Superior temporal gyrus (tissue), 1 donor: ENCODE data around the gene NKAIN2.
"Not testable (repeated sequence)": the region's sequence is repeated elsewhere in the genome, so short reads cannot be mapped to it uniquely, and the experiment has no call there.

ENCODE experiments used
- DNase-seq: peaks from one replicate; pipeline ENCODE4 v3.0.0-alpha.2; 2016; ENCODE audit errors: extremely low spot score

NKAIN2 gene

GRCh38 chr6:124679387-124679786 is 875.7 kb downstream of the NKAIN2 start:
- DNase-seq: no peak

- no peak for DNase-seq
Measured at GRCh38 chr6:124682751-124683150, 879.1 kb downstream of the NKAIN2 start.

DNA sequence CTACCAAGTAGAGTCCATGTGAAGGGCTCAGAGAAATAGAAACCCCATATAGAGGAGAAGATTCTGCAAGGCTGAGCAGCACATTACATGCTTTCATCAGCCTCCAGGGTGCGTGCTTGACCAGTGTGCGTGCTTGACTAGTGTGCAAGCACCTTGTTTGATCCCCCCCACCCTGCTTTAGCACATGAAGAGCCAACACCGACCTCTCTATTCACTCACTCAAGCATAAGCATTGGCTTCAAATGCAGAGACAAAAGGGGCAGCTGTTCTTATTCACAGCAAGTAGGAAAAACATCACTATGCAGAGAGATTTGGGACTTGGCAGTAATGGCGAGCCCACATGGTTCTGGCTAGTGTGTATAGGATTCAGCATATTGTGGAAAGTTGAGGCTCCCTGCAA is 879.8 kb downstream of the NKAIN2 start:
- no peak for DNase-seq

- DNase-seq: no peak
Measured at GRCh38 chr6:124684621-124685020, 881.0 kb downstream of the NKAIN2 start.

DNA sequence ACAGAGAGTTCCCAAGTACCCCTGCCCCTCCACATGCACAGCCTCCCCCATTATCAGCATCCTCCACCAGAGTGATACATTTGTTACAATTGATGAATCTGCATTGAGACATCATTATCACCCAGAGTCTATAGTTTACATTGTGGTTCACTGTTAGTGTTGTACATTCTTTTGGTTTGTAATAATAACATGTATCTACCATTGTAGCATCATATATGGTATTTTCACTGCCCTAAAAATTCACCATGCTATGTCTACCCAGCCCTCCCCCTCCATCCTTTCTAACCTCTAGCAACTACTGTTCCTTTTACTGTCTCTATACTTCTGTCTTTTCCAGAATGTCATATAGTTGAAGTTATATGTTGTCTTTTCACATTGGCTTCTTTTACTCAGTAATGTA is 884.7 kb downstream of the NKAIN2 start:
- no peak for DNase-seq

- no peak for DNase-seq
Measured at GRCh38 chr6:124694139-124694705, 890.6 kb downstream of the NKAIN2 start.

GRCh38 chr6:124699038-124699437 is 895.4 kb downstream of the NKAIN2 start:
- DNase-seq: no peak

GRCh38 chr6:124703541-124703940 is 899.9 kb downstream of the NKAIN2 start:
- no peak for DNase-seq

DNA sequence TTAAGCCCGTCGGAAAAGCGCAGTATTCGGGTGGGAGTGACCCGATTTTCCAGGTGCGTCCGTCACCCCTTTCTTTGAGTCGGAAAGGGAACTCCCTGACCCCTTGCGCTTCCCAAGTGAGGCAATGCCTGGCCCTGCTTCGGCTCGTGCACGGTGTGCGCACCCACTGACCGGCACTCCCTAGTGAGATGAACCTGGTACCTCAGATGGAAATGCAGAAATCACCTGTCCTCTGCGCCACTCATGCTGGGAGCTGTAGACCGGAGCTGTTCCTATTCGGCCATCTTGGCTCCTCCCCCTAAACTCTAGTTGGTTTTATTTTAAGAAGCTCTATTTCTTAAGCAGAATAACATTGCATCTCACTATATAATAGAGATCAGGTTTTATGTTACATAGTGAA is 908.9 kb downstream of the NKAIN2 start:
- DNase-seq: not testable (repeated sequence)

- no peak for DNase-seq
Measured at GRCh38 chr6:124714728-124715127, 911.1 kb downstream of the NKAIN2 start.

DNA sequence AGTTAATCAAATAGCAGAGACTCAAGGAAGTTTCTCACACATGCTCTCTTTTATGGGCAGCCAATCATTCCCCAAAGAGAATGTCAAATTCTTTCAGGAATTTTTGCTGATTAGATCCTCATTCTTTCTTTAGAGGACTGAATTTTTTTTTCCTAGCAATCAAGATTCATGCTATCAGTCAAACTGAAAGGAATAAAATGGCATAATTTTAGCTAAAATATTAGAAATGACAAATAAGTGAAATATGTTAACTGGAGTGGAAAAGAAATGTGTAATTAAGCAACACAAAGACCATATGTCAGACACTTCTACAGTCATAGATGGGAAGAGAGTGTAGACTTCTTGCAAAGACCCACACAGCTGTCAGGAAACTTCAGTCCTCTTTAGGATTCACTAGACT is 916.2 kb downstream of the NKAIN2 start:
- no peak for DNase-seq

GRCh38 chr6:124721331-124721730 is 917.7 kb downstream of the NKAIN2 start:
- DNase-seq: no peak

GRCh38 chr6:124722141-124722878 is 918.6 kb downstream of the NKAIN2 start:
- DNase-seq: no peak

DNA sequence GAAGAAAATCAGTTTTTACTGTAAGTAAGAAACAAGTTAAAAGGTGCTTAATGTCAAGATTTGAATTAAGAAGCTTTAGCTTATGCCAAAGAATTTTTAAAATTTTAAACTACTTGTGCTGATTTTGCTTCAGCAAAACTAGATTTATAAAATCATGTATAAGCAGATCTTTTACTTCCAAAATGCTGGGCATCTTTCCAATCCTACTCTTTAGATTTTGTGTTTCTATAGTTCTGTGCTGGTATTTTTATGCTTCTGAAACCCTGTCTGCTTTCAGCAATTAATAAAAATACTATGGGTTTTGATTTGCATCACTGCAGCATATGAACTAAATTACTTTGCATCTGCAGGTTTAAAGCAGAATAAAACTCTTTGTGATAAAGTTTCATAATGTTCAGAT is 920.0 kb downstream of the NKAIN2 start:
- DNase-seq: no peak

GRCh38 chr6:124737804-124738203 is 934.1 kb downstream of the NKAIN2 start:
- not testable (repeated sequence) for DNase-seq

GRCh38 chr6:124738482-124738881 is 934.8 kb downstream of the NKAIN2 start:
- DNase-seq: no peak

GRCh38 chr6:124741341-124741740 is 937.7 kb downstream of the NKAIN2 start:
- no peak for DNase-seq

- no peak for DNase-seq
Measured at GRCh38 chr6:124742971-124743370, 939.3 kb downstream of the NKAIN2 start.

DNA sequence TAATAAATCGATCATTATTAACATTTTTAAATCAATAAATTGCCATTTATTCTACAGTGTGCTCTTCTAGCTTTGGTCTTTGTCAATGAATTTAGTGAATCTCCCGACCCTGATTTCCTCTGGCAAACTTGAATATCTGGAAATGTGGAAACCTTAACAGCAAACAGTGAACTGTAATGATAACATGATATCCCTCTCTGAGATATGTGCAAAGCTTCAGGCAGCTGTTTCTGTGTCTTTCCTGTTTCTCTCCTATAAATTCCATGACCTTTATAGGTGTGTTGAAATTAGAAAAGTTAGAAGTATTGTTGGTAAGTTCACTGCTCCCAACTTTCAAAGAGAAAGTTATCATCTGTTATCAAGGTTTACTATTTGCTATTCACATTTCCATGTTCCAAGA is 939.8 kb downstream of the NKAIN2 start:
- no peak for DNase-seq

DNA sequence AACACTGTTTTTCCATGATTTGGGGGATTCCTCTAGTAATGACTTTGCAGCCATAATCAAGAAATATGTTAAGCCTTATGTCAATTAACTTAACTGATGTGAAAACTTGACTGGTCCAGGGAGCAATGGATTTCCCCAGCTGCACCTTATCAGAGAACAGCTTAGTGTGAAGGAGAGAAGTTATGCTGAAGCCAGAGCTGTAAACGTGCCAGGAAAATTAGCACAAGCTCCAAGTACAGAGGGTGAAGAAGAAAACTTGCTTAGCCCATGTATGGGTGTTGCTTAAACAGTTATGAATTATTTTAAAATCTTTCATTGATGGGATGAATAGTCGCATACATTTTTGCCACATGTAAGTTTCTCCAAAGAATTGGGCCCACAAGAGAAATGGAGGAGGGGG is 943.7 kb downstream of the NKAIN2 start:
- no peak for DNase-seq

DNA sequence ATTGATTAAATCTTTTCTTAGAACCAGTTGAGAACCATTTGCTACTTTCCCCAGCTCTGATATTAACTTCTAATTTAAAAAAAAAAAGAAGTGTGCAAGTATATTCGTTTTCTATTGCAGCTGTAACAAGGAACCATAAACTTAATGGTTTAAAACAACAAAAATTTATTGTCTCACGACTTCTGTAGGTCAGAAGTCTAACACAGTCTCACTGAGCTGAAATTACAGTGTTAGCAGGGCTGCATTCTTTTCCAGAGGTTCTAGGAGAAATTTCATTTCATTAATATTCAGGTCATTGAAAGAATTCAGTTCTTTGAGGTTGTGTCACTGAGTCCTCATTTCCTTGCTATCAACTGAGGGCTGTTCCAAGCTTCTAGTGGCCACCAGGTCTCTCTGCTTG is 945.1 kb downstream of the NKAIN2 start:
- DNase-seq: no peak

DNA sequence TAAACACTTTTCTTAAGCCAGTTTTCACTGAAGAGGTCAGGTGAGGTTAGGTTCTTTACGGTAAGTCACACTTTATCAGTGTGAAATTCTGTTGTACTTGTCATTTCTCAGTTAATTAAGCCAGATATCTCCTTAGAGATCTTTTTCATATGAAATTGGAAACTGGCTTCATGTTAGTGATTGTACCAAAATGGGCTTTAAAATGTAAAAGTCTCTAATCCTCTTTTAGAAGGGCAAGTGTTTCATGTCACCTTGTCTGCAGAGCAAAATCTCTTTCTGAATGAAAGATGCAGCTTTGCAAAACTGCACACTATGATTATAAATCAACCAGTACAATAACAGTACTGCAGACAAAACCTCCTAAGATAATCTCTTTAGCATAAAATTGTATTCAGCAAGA is 949.3 kb downstream of the NKAIN2 start:
- no peak for DNase-seq

DNA sequence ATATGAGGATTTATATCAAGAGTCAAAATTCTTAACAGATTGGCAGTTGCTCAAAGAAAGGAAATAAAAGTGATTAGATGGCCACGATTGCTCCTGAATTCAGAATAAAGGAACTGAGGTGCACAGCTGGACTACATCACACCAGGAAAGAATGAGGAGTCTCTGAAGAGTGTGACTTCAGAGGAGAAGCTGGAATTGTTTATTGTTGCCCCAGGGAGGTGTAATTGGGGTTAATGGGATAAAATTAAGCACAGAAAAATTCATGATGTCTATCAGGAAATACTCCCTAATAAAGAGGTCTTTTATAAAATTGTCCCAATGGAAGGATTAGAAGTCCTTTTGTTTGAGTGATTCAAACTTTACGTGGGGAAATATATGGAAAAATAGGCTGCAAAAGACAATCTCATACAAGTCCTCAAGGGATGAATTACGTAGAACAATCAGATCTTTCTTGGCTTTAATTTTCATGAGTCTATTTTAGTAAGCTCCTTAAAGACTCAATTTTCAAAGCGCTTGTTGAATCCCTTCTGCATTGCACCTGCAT is 950.0 kb downstream of the NKAIN2 start:
- DNase-seq: no peak
